Astrocyte of the cerebellum (primary cell): ENCODE measurements around the gene ARTN.
A peak's percentile ranks its signal among the peaks of the same experiment; 100 is the strongest.

Source experiments
- DNase-seq: peaks from one replicate; pipeline ENCODE4 v3.0.0-alpha.2; 2011; ENCODE audit warnings: low read depth
- H3K4me3 ChIP-seq: 2 replicates; pipeline ENCODE4 v1.5.1; 2011; ENCODE audit warnings: mild to moderate bottlenecking, low read depth, low read length, moderate library complexity
- CTCF ChIP-seq: IDR thresholded peaks from 2 replicates; pipeline ENCODE4 v1.5.1; 2012; ENCODE audit warnings: low read length, low read depth, moderate library complexity, mild to moderate bottlenecking; ENCODE audit errors: missing control alignments
- in situ Hi-C: cut with HindIII; loops from 2 replicates; pipeline ENCODE4 v1.10.0; 2017; ENCODE audit warnings: low sequenced_read_pairs

ARTN gene

GRCh38 chr1:43968348-43968948, 34.8 kb downstream of the ARTN start:
- H3K4me3 ChIP-seq: no peak overlapping the region
- TF ChIP-seq CTCF: no peak
- in situ Hi-C loops: no loop called here
- DNase-seq: peak; percentile 11

GRCh38 chr1:43969416-43969745, 35.8 kb downstream of the ARTN start:
- in situ Hi-C loops: no loop called here
- no peak for DNase-seq
- no peak for TF ChIP-seq CTCF
- H3K4me3 ChIP-seq: peak overlapping the region; percentile 96

- peak; percentile 93 for DNase-seq
- in situ Hi-C loops: loop anchor here (5.0 to 10.0 kb wide), 2 partner anchors 55 to 203 kb away; no protein-coding TSS in a partner anchor
- TF ChIP-seq CTCF: peak; percentile 14
- peak within 1 kb of the TSS; percentile 96 for H3K4me3 ChIP-seq
Measured at GRCh38 chr1:43969746-43970466, 36.3 kb downstream of the ARTN start, which contains the start of gene DPH2. Gene DPH2, plus strand, starts transcription at chr1:43970010. Its CDS starts 166 bp downstream, at chr1:43970176.

- in situ Hi-C loops: loop anchor here (5.0 to 10.0 kb wide), 2 partner anchors 54 to 203 kb away; no protein-coding TSS in a partner anchor
- TF ChIP-seq CTCF: no peak
- peak overlapping the region; percentile 96 for H3K4me3 ChIP-seq
- no peak for DNase-seq
Measured at GRCh38 chr1:43970502-43970901, 36.9 kb downstream of the ARTN start.

GRCh38 chr1:43970911-43971310, 37.3 kb downstream of the ARTN start:
- in situ Hi-C loops: loop anchor here (5.0 to 10.0 kb wide), 2 partner anchors 54 to 204 kb away; no protein-coding TSS in a partner anchor
- no peak for TF ChIP-seq CTCF
- DNase-seq: no peak
- H3K4me3 ChIP-seq: peak overlapping the region; percentile 96

GRCh38 chr1:43971336-43971980, 37.9 kb downstream of the ARTN start:
- TF ChIP-seq CTCF: no peak
- no peak for DNase-seq
- no peak overlapping the region for H3K4me3 ChIP-seq
- in situ Hi-C loops: loop anchor here (5.0 to 10.0 kb wide), 2 partner anchors 53 to 204 kb away; no protein-coding TSS in a partner anchor
